Adipose tissue (tissue), 3 donors: Measurements from ENCODE around the gene RCOR2. TPM values are rescaled to one million over a fixed set of nuclear protein-coding genes. Genes with fewer than 3 reads are reported as not detected.

Experiments used
- H3K27ac ChIP-seq: one replicate; pipeline ENCODE4 v1.5.1; 2013; ENCODE audit warnings: low read depth, low read length
- WGBS, 3 donors: extraction: QIAGEN DNeasy Blood & Tissue Kit; methylation state at CpG; one replicate each; pipeline ENCODE4 v1.1.7; 2013; 5-methylcytosine and 5-hydroxymethylcytosine counted together
- polyA plus RNA-seq, 3 donors: library from polyadenylated mRNA; stranded (reverse); fragments of 200-250 nt; gene quantifications; one replicate each; pipeline ENCODE4 v1.2.3, GENCODE V29; 2013
- donor health status: healthy with polysubstance abuse.
- donor health status: Bipolar disorder and iron deficiency.
- donor health status: healthy.

Gene RCOR2
- polyA plus RNA-seq, 3 donors = 0.27 to 0.59 (median 0.56) TPM

GRCh38 chr11:63911440-63911839 lies 5.5 kb downstream of the RCOR2 start:
- no peak overlapping the region for H3K27ac ChIP-seq
- WGBS, 3 donors = 71 to 82% (median 73%) methylated on average over 8 of the region's 8 CpGs

- H3K27ac ChIP-seq = no peak overlapping the region
- 75 to 76% (median 76%) methylated on average over 9 of the region's 9 CpGs for WGBS, 3 donors
Measured at GRCh38 chr11:63910675-63911074, 6.3 kb downstream of the RCOR2 start.

GRCh38 chr11:63909591-63910506 lies 7.1 kb downstream of the RCOR2 start:
- H3K27ac ChIP-seq = no peak overlapping the region
- 58 to 77% (median 65%) methylated on average over 24 of the region's 24 CpGs for WGBS, 3 donors

- WGBS, 3 donors = 73 to 84% (median 77%) methylated on average over 46 of the region's 46 CpGs
- H3K27ac ChIP-seq = no peak overlapping the region
Measured at GRCh38 chr11:63908631-63909401, 8.1 kb downstream of the RCOR2 start.

- WGBS, 3 donors = 74 to 86% (median 81%) methylated on average over 21 of the region's 21 CpGs
- no peak overlapping the region for H3K27ac ChIP-seq
Measured at GRCh38 chr11:63907808-63908530, 9.0 kb downstream of the RCOR2 start.

- 69 to 76% (median 75%) methylated on average over 6 of the region's 6 CpGs for WGBS, 3 donors
- H3K27ac ChIP-seq = no peak overlapping the region
Measured at GRCh38 chr11:63907063-63907462, 9.9 kb downstream of the RCOR2 start.

GRCh38 chr11:63906585-63906984 lies 10.4 kb downstream of the RCOR2 start:
- H3K27ac ChIP-seq = no peak overlapping the region
- WGBS, 3 donors = 80 to 88% (median 87%) methylated on average over 7 of the region's 7 CpGs

- H3K27ac ChIP-seq = no peak overlapping the region
- 93 to 96% (median 95%) methylated on average over 4 of the region's 4 CpGs for WGBS, 3 donors
Measured at GRCh38 chr11:63906087-63906486, 10.9 kb downstream of the RCOR2 start.

- no peak overlapping the region for H3K27ac ChIP-seq
- 86 to 90% (median 88%) methylated on average over 6 of the region's 6 CpGs for WGBS, 3 donors
Measured at GRCh38 chr11:63905179-63905578, 11.8 kb downstream of the RCOR2 start.

GRCh38 chr11:63904743-63905142 lies 12.2 kb downstream of the RCOR2 start:
- H3K27ac ChIP-seq = no peak overlapping the region
- WGBS, 3 donors = 93 to 97% (median 95%) methylated on average over 12 to 13 of the region's 13 CpGs

GRCh38 chr11:63903884-63904283 lies 13.1 kb downstream of the RCOR2 start:
- H3K27ac ChIP-seq = no peak overlapping the region
- 93 to 95% (median 95%) methylated on average over 14 of the region's 14 CpGs for WGBS, 3 donors

GRCh38 chr11:63901660-63902059 lies 15.3 kb downstream of the RCOR2 start:
- 80 to 85% (median 83%) methylated on average over 3 of the region's 3 CpGs for WGBS, 3 donors

GRCh38 chr11:63897459-63898146 lies 19.4 kb downstream of the RCOR2 start:
- H3K27ac ChIP-seq = no peak overlapping the region
- 90 to 93% (median 91%) methylated on average over 10 of the region's 10 CpGs for WGBS, 3 donors

More at GRCh38 chr11:63901660-63902059, 15.3 kb downstream of the RCOR2 start:
- no peak overlapping the region for H3K27ac ChIP-seq

- WGBS, 3 donors = 41 to 69% (median 66%) methylated on average over 4 of the region's 4 CpGs
Measured at GRCh38 chr11:63896071-63896470, 20.9 kb downstream of the RCOR2 start.

GRCh38 chr11:63893355-63893754 lies 23.6 kb downstream of the RCOR2 start:
- H3K27ac ChIP-seq = no peak overlapping the region
- WGBS, 3 donors = 97 to 98% (median 97%) methylated on average over 6 of the region's 6 CpGs

More at GRCh38 chr11:63896071-63896470, 20.9 kb downstream of the RCOR2 start:
- H3K27ac ChIP-seq = no peak overlapping the region

- 27 to 31% (median 27%) methylated on average over 3 of the region's 3 CpGs for WGBS, 3 donors
- no peak overlapping the region for H3K27ac ChIP-seq
Measured at GRCh38 chr11:63892228-63892627, 24.7 kb downstream of the RCOR2 start.

GRCh38 chr11:63890368-63890767 lies 26.6 kb downstream of the RCOR2 start:
- H3K27ac ChIP-seq = no peak overlapping the region
- WGBS, 3 donors = 70 to 88% (median 84%) methylated on average over 7 of the region's 7 CpGs

- 52 to 86% (median 79%) methylated on average over 6 of the region's 6 CpGs for WGBS, 3 donors
- no peak overlapping the region for H3K27ac ChIP-seq
Measured at GRCh38 chr11:63889344-63889743, 27.6 kb downstream of the RCOR2 start.
